B cell (primary cell): ENCODE measurements around the gene PSMD5. TPM values are rescaled to one million over a fixed set of nuclear protein-coding genes. Genes with fewer than 3 reads are reported as not detected.

Experiments used
- ATAC-seq: fragments of 200-7000 bp; cut with Tn5 transposase; one replicate; pipeline ENCODE4 v1.10.0; 2021; ENCODE audit warnings: low read depth, mild to moderate bottlenecking, moderate number of reproducible peaks, moderate library complexity
- CTCF ChIA-PET: fragments of 350-600 bp; sonication (Branson Sonifier 250); formaldehyde crosslinking; loops from one replicate; lab custom pipeline; 2021; ENCODE audit warnings: antibody characterized with exemption, inconsistent platforms; lab: Charles Lee
- POLR2A ChIA-PET: fragments of 350-600 bp; sonication (Branson Sonifier 250); formaldehyde crosslinking; loops from one replicate; lab custom pipeline; 2021; ENCODE audit warnings: antibody characterized with exemption; lab: Charles Lee
- DNase-seq: peaks from one replicate; pipeline ENCODE4 v3.0.0; 2013
- H2AFZ ChIP-seq: 2 replicates; pipeline ENCODE4 v1.6.1; 2012; ENCODE audit warnings: mild to moderate bottlenecking, low read depth, low read length; ENCODE audit not compliant: insufficient read depth, poor library complexity, severe bottlenecking
- H3K27ac ChIP-seq, 2 donors: 1 replicate in 1 of 2; 2 replicates in 1 of 2; pipeline ENCODE4 v1.5.1; 2012 to 2013; ENCODE audit warnings: low read length in 2 of 2, mild to moderate bottlenecking in 2 of 2, moderate library complexity in 1 of 2
- H3K27me3 ChIP-seq, 4 experiments: fragments of 200-600 bp in 1 of 4; sonication (generic) in 1 of 4; replicated peaks in 1 of 4; 1 replicate in 2 of 4; 2 replicates in 2 of 4; pipeline versions ENCODE4 v1.6.1 to v1.7.0; 2013 to 2016; ENCODE audit warnings: low read length in 3 of 4, mild to moderate bottlenecking in 2 of 4, mixed read lengths in 1 of 4, moderate library complexity in 1 of 4; ENCODE audit not compliant: insufficient read depth in 4 of 4, control insufficient read depth in 3 of 4; ENCODE audit errors: control extremely low read depth in 1 of 4
- H3K36me3 ChIP-seq, 2 experiments: replicated peaks in 1 of 2; 1 replicate in 1 of 2; 2 replicates in 1 of 2; pipeline versions ENCODE4 v1.6.1 to v1.7.1; 2013; ENCODE audit warnings: low read length in 1 of 2; ENCODE audit not compliant: insufficient read depth in 2 of 2, control insufficient read depth in 1 of 2; ENCODE audit errors: control extremely low read depth in 1 of 2, extremely low read depth in 1 of 2
- H3K4me1 ChIP-seq, 2 donors: fragments of 200-600 bp in 1 of 2; sonication (generic) in 1 of 2; 1 replicate in 1 of 2; 2 replicates in 1 of 2; pipeline versions ENCODE4 v1.5.1 to v1.6.1; 2013 to 2017; ENCODE audit warnings: low read length in 2 of 2; ENCODE audit not compliant: control insufficient read depth in 2 of 2, insufficient read depth in 2 of 2
- H3K4me2 ChIP-seq: replicated peaks from 2 replicates; pipeline ENCODE3; 2012; ENCODE audit warnings: mild to moderate bottlenecking, low read depth, low read length; ENCODE audit not compliant: poor library complexity, severe bottlenecking
- H3K4me3 ChIP-seq, 5 experiments: fragments of 200-600 bp in 1 of 5; sonication (generic) in 1 of 5; 1 replicate in 3 of 5; 2 replicates in 2 of 5; pipeline versions ENCODE4 v1.5.1 to v1.7.0; 2011 to 2016; ENCODE audit warnings: low read length in 4 of 5, mild to moderate bottlenecking in 4 of 5, low read depth in 2 of 5, control low read depth in 1 of 5, moderate library complexity in 1 of 5; ENCODE audit not compliant: insufficient read depth in 1 of 5; ENCODE audit errors: control extremely low read depth in 1 of 5, extremely low read depth in 1 of 5
- H3K79me2 ChIP-seq: fragments of 200-600 bp; sonication (generic); one replicate; pipeline ENCODE4 v1.6.0; 2016; ENCODE audit warnings: low read length; ENCODE audit not compliant: control insufficient read depth, insufficient read depth
- H3K9ac ChIP-seq: fragments of 200-600 bp; sonication (generic); 2 replicates; pipeline ENCODE4 v1.6.1; 2017; ENCODE audit warnings: mild to moderate bottlenecking, low read length, moderate library complexity
- H3K9me3 ChIP-seq, 3 donors: one replicate each; pipeline versions ENCODE4 v1.6.1 to v1.7.1; 2013; ENCODE audit warnings: low read length in 2 of 3; ENCODE audit not compliant: control insufficient read depth in 2 of 3, insufficient read depth in 1 of 3; ENCODE audit errors: control extremely low read depth in 1 of 3
- H4K20me1 ChIP-seq: 2 replicates; pipeline ENCODE4 v1.6.0; 2012; ENCODE audit warnings: mild to moderate bottlenecking, low read length; ENCODE audit not compliant: insufficient read depth, control insufficient read depth, poor library complexity, severe bottlenecking
- H3K27ac Mint-ChIP-seq: one replicate; pipeline ENCODE4 v1.8.0; 2021; ENCODE audit warnings: mixed read lengths
- H3K27me3 Mint-ChIP-seq: one replicate; pipeline ENCODE4 v1.8.0; 2021; ENCODE audit warnings: mixed read lengths
- H3K4me1 Mint-ChIP-seq: one replicate; pipeline ENCODE4 v1.8.0; 2021; ENCODE audit warnings: mixed read lengths
- H3K4me3 Mint-ChIP-seq: one replicate; pipeline ENCODE4 v1.8.0; 2021; ENCODE audit warnings: mixed read lengths
- H3K9me3 Mint-ChIP-seq: one replicate; pipeline ENCODE4 v1.8.0; 2022; ENCODE audit warnings: mixed read lengths; ENCODE audit not compliant: insufficient read depth
- EZH2 ChIP-seq: IDR thresholded peaks from 2 replicates; pipeline ENCODE4 v1.6.1; 2012; ENCODE audit warnings: borderline replicate concordance, low read depth, mild to moderate bottlenecking, moderate library complexity, low read length; ENCODE audit not compliant: insufficient read depth, poor library complexity, severe bottlenecking
- WGBS: methylation state at CpG from one replicate; pipeline ENCODE4 v1.1.5; 2013; ENCODE audit warnings: missing lambda C conversion rate; ENCODE audit not compliant: insufficient coverage; 5-methylcytosine and 5-hydroxymethylcytosine counted together
- intact Hi-C: fragments of 100-400 bp; cut with micrococcal nuclease; formaldehyde crosslinking; loops from one replicate; pipeline ENCODE4 v1.10.0; 2022
- polyA plus RNA-seq: library from polyadenylated mRNA; depleted of rRNA; stranded (reverse); fragments of >200 nt; gene quantifications from 2 replicates; pipeline ENCODE4 v1.2.3, GENCODE V29; 2012
- total RNA-seq, 2 donors: library from RNA; stranded (reverse); fragments of 120-200 nt in 1 of 2; gene quantifications; 1 replicate in 1 of 2; 2 replicates in 1 of 2; pipeline versions ENCODE4 v1.2.3 to v1.2.4, GENCODE V29; 2013 to 2022
- TF ChIP-seq, protein P1 (sequence below): fragments of 200-600 bp; IDR thresholded peaks from one replicate; pipeline ENCODE4 v1.8.0; 2022; ENCODE audit warnings: antibody characterized with exemption, mild to moderate bottlenecking

Gene PSMD5
- total and polyA plus RNA-seq, 2 donors (not counting 1 experiment from before 2014, with no cell fraction given) = 7.4 to 25.3 TPM

DNA sequence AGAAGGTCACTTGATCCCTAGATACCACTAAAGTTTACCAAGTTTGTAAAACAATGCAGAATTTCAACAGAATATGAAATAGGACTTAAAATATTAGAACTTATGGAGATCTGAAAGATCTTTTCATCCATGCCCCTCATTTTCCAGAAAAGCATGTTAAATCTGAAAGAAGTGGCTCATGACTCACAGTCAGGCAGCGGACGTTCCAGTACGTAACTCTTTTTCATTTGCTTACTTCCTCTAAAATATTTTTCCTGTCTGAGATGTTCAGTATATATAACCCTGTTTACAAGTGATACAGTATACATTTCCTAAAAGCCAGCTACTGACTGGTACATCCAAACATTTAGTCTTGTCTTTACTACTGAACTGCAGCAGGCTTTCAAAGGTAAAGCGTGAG lies 71.8 kb downstream of the PSMD5 start:
- Histone ChIP-seq H3K4me2 (no peak overlapping the region), H3K9ac (no peak overlapping the region), H3K27ac (no peak overlapping the region), H3K4me3 (no peak overlapping the region), H2AFZ (no peak overlapping the region), H3K79me2 (peaks cover 3% of the 10 kb centered on the region), H3K9me3 (no peaks in the 10 kb centered on the region), H4K20me1 (no peaks in the 10 kb centered on the region), H3K27me3 (no peaks in the 10 kb centered on the region), H3K36me3 (peaks cover 25 to 65% of the 10 kb centered on the region in 2 experiments), H3K4me1 (no peaks in the 10 kb centered on the region)
- TF ChIP-seq EZH2 = no peak
- TF ChIP-seq, protein P1, sequence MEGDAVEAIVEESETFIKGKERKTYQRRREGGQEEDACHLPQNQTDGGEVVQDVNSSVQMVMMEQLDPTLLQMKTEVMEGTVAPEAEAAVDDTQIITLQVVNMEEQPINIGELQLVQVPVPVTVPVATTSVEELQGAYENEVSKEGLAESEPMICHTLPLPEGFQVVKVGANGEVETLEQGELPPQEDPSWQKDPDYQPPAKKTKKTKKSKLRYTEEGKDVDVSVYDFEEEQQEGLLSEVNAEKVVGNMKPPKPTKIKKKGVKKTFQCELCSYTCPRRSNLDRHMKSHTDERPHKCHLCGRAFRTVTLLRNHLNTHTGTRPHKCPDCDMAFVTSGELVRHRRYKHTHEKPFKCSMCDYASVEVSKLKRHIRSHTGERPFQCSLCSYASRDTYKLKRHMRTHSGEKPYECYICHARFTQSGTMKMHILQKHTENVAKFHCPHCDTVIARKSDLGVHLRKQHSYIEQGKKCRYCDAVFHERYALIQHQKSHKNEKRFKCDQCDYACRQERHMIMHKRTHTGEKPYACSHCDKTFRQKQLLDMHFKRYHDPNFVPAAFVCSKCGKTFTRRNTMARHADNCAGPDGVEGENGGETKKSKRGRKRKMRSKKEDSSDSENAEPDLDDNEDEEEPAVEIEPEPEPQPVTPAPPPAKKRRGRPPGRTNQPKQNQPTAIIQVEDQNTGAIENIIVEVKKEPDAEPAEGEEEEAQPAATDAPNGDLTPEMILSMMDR = no peak
- ChIA-PET POLR2A (no interaction called here), CTCF (interaction anchor here (1.6 kb wide), 1 partner anchor 12 kb away, joined by 3 read pairs; no protein-coding TSS in a partner anchor)
- ATAC-seq (no peak), DNase-seq (no peak)
- Mint-ChIP-seq H3K4me1 (no peaks in the 10 kb centered on the region), H3K27ac (no peak overlapping the region), H3K4me3 (no peak overlapping the region), H3K27me3 (no peaks in the 10 kb centered on the region), H3K9me3 (no peaks in the 10 kb centered on the region)
- intact Hi-C loops = no loop called here
- WGBS = 100% methylated on average over 1 of the region's 4 CpGs

DNA sequence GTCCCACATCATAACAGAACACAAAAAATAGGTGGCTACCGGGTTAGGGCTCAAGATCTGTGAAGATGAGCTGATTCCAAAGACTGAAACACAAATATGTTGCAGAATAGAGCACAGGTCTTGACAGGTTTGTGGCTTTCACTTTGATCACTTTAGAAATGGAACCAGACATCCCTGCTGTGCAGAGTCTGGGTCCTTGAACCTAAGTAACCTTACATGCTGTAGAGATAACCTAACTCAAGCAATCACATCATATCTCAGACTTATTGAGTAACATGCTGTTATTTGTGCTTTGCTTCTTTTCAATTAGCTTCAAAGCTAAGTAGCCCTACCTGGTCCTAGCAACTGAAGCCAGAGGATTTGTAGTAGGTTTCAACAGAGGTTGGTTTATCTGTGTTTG lies 73.8 kb downstream of the PSMD5 start:
- no peak for ATAC-seq
- DNase-seq = no peak
- H3K4me2 ChIP-seq = no peak overlapping the region
- Mint-ChIP-seq H3K4me3 (no peak overlapping the region), H3K27me3 (no peaks in the 10 kb centered on the region), H3K9me3 (no peaks in the 10 kb centered on the region), H3K4me1 (no peaks in the 10 kb centered on the region), H3K27ac (no peak overlapping the region)
- H3K9me3 ChIP-seq = no peaks in the 10 kb centered on the region
- H3K4me3 ChIP-seq = no peak overlapping the region
- H3K4me1 ChIP-seq = no peaks in the 10 kb centered on the region
- no CpG with 5 or more reads among the region's 1 CpG for WGBS
- no peak for TF ChIP-seq EZH2
- TF ChIP-seq, protein P1 = no peak
- CTCF ChIA-PET = no interaction called here
- intact Hi-C loops = no loop called here
- no peak overlapping the region for H3K9ac ChIP-seq
- POLR2A ChIA-PET = no interaction called here
- H4K20me1 ChIP-seq = no peaks in the 10 kb centered on the region
- H3K27ac ChIP-seq = no peak overlapping the region
- H2AFZ ChIP-seq = no peak overlapping the region
- H3K79me2 ChIP-seq = peaks cover 3% of the 10 kb centered on the region
- H3K36me3 ChIP-seq = peaks cover 24 to 73% of the 10 kb centered on the region in 2 experiments
- no peaks in the 10 kb centered on the region for H3K27me3 ChIP-seq
